WERI-Rb-1 (cell line): ENCODE results near the gene PABPC4L.
A peak's percentile ranks its signal among the peaks of the same experiment; 100 is the strongest.

ENCODE experiments used
- DNase-seq: peaks from one replicate; pipeline ENCODE4 v3.0.0-alpha.2; 2020
- H3K27ac ChIP-seq: fragments of 250-450 bp; sonication (Bioruptor Pico); 2 replicates; pipeline ENCODE4 v1.5.1; 2020; ENCODE audit warnings: mild to moderate bottlenecking, moderate library complexity
- H3K27me3 ChIP-seq: fragments of 250-450 bp; sonication (Bioruptor Pico); 2 replicates; pipeline ENCODE4 v1.5.1; 2021; ENCODE audit warnings: mild to moderate bottlenecking, low read depth, moderate library complexity; ENCODE audit not compliant: insufficient read depth, severe bottlenecking
- H3K36me3 ChIP-seq: fragments of 250-450 bp; sonication (Bioruptor Pico); 2 replicates; pipeline ENCODE4 v1.5.1; 2020; ENCODE audit warnings: mild to moderate bottlenecking, moderate library complexity
- H3K4me3 ChIP-seq: 2 replicates; pipeline ENCODE4 v1.5.1; 2011; ENCODE audit warnings: low read depth, mild to moderate bottlenecking, control low read depth, low read length
- H3K9me3 ChIP-seq: fragments of 250-450 bp; sonication (Bioruptor Pico); 2 replicates; pipeline ENCODE4 v1.5.1; 2021; ENCODE audit warnings: mild to moderate bottlenecking, moderate library complexity; ENCODE audit not compliant: severe bottlenecking
- TF ChIP-seq, protein P1 (sequence below): IDR thresholded peaks from 2 replicates; pipeline ENCODE4 v1.5.1; 2011; ENCODE audit warnings: low read depth, mild to moderate bottlenecking, control low read depth, inconsistent platforms, low read length

Gene PABPC4L

GRCh38 chr4:134201216-134202161 is at the start of gene PABPC4L:
Gene PABPC4L, minus strand, starts transcription at chr4:134201789. Its CDS starts 770 bp downstream, at chr4:134201019.
- peak within 1 kb of the TSS; percentile 42 for H3K4me3 ChIP-seq
- TF ChIP-seq, protein P1, sequence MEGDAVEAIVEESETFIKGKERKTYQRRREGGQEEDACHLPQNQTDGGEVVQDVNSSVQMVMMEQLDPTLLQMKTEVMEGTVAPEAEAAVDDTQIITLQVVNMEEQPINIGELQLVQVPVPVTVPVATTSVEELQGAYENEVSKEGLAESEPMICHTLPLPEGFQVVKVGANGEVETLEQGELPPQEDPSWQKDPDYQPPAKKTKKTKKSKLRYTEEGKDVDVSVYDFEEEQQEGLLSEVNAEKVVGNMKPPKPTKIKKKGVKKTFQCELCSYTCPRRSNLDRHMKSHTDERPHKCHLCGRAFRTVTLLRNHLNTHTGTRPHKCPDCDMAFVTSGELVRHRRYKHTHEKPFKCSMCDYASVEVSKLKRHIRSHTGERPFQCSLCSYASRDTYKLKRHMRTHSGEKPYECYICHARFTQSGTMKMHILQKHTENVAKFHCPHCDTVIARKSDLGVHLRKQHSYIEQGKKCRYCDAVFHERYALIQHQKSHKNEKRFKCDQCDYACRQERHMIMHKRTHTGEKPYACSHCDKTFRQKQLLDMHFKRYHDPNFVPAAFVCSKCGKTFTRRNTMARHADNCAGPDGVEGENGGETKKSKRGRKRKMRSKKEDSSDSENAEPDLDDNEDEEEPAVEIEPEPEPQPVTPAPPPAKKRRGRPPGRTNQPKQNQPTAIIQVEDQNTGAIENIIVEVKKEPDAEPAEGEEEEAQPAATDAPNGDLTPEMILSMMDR: no peak
- H3K27me3 ChIP-seq: no peaks in the 10 kb centered on the region
- no peaks in the 10 kb centered on the region for H3K9me3 ChIP-seq
- DNase-seq: peak; percentile 36
- H3K27ac ChIP-seq: peak within 1 kb of the TSS; percentile 17; the same call in 1 of the 2 replicates
- no peaks in the 10 kb centered on the region for H3K36me3 ChIP-seq

DNA sequence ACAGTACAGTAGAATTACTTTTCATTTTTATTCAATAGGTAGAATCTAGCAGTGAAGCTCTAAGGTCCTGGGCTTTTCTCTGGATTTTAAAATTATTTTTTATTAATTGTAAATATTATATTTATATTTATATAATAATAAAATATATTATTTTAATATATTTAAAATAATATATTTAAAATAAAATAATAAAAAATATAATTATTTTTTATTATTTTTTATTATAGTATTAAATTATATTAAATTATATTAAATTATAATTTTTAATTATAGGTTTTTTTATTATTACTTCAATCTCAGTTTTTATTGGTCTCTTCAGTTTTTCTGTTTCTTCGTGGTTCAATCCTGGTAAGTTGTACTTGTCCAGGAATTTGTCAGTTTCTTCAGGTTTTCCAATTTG is 49.7 kb upstream of the PABPC4L start:
- Histone ChIP-seq H3K9me3 (no peaks in the 10 kb centered on the region), H3K36me3 (no peaks in the 10 kb centered on the region), H3K4me3 (no peak overlapping the region), H3K27ac (no peak overlapping the region), H3K27me3 (no peaks in the 10 kb centered on the region)
- TF ChIP-seq, protein P1: no peak
- no peak for DNase-seq

- no peak overlapping the region for H3K27ac ChIP-seq
These were observed 42.4 kb upstream of the PABPC4L start for GRCh38 chr4:134243742-134244713.

DNA sequence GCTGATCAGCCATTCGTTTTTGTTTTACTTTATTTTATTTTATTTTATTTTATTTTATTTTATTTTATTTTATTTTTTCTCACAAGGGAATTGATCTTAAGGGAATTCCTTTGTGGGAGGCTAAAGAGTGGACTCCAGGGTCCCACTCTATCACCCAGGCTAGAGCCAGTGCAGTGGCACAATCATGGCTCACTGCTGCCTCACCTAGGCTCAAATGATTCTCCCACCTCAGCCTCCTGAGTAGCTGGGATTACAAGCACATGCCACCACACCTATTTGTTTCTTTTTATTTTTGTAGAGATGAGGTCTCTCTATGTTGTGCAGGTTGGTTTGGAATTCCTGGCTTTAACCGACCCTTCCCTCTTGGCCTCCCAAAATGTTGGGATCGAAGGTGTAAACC is 17.5 kb upstream of the PABPC4L start:
- no peak for DNase-seq
- H3K36me3 ChIP-seq: no peaks in the 10 kb centered on the region
- no peak overlapping the region for H3K27ac ChIP-seq
- TF ChIP-seq, protein P1: no peak
- H3K4me3 ChIP-seq: no peak overlapping the region
- H3K27me3 ChIP-seq: no peaks in the 10 kb centered on the region
- H3K9me3 ChIP-seq: no peaks in the 10 kb centered on the region

More at GRCh38 chr4:134243742-134244713, 42.4 kb upstream of the PABPC4L start:
- Histone ChIP-seq H3K36me3 (no peaks in the 10 kb centered on the region), H3K27me3 (no peaks in the 10 kb centered on the region), H3K9me3 (no peaks in the 10 kb centered on the region), H3K4me3 (no peak overlapping the region)
- no peak for DNase-seq
- TF ChIP-seq, protein P1: no peak

- Histone ChIP-seq H3K27me3 (no peaks in the 10 kb centered on the region), H3K4me3 (no peak overlapping the region), H3K9me3 (no peaks in the 10 kb centered on the region), H3K27ac (no peak overlapping the region), H3K36me3 (no peaks in the 10 kb centered on the region)
- TF ChIP-seq, protein P1: no peak
- no peak for DNase-seq
These were observed 14.8 kb upstream of the PABPC4L start for GRCh38 chr4:134216411-134216810.
